Measurements from ENCODE around the gene CPEB4.

DNA sequence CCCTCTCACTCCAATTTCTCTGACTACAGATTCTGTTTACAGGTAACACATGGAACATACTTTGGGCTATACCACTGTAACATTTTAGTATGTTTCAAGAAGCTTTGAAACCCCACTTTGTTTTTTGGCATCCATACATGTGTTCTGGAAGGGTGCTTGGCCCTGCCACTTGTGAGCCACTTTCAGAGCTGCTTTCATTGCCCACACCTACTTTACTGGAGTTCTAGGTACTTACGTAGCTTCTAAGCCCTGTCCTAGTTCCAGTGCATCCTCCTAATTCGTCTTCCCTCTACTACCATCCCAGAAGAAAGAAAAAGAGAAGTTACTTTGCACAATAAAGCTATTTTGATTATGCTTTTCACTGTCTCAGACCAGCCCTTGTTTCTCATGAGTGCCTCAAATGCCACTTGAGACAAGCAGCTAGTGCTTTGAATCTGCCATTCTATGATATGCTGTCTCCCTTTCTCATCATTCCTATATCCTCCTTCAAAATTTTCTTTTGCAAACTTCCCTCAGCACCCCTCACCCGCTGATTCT is 74.4 kb downstream of the CPEB4 start:
- TF ChIP-seq, protein P1, sequence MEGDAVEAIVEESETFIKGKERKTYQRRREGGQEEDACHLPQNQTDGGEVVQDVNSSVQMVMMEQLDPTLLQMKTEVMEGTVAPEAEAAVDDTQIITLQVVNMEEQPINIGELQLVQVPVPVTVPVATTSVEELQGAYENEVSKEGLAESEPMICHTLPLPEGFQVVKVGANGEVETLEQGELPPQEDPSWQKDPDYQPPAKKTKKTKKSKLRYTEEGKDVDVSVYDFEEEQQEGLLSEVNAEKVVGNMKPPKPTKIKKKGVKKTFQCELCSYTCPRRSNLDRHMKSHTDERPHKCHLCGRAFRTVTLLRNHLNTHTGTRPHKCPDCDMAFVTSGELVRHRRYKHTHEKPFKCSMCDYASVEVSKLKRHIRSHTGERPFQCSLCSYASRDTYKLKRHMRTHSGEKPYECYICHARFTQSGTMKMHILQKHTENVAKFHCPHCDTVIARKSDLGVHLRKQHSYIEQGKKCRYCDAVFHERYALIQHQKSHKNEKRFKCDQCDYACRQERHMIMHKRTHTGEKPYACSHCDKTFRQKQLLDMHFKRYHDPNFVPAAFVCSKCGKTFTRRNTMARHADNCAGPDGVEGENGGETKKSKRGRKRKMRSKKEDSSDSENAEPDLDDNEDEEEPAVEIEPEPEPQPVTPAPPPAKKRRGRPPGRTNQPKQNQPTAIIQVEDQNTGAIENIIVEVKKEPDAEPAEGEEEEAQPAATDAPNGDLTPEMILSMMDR (IDR thresholded peaks at IDR 0.05; ENCODE audit: low read depth, low read length) = no peak
- TF ChIP-seq EZH2phosphoT487 (IDR thresholded peaks at IDR 0.05; ENCODE audit: low read depth) = no peak

Data from OCI-LY3 (cell line).